NCI-H524 treated with DMSO at 0.1 percent for 48 hours (cell line): ENCODE data around the gene ZHX3.
A peak's percentile ranks its signal among the peaks of the same experiment; 100 is the strongest.

ENCODE experiments used
- DNase-seq: peaks from one replicate; lab custom pipeline; 2025; lab: John Stamatoyannopoulos, UW

ZHX3 gene

DNA sequence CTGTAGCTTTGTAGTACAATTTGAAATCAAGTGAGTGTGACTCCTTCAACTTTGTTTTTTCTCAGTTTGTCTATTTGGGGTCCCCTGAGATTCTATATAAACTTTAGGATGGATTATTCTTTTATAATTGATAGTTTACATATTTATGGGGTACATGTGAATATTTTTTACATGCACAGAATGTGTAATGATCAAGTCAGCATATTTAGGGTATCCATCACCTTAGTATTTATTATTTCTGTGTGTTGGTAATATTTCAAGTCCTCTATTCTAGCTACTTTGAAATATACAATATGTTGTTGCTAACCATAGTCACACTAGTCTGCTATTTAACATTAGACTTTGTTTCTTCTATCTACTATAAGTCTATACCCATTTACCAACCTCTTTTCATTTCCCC is 129.9 kb downstream of the ZHX3 start:
- DNase-seq: no peak

DNA sequence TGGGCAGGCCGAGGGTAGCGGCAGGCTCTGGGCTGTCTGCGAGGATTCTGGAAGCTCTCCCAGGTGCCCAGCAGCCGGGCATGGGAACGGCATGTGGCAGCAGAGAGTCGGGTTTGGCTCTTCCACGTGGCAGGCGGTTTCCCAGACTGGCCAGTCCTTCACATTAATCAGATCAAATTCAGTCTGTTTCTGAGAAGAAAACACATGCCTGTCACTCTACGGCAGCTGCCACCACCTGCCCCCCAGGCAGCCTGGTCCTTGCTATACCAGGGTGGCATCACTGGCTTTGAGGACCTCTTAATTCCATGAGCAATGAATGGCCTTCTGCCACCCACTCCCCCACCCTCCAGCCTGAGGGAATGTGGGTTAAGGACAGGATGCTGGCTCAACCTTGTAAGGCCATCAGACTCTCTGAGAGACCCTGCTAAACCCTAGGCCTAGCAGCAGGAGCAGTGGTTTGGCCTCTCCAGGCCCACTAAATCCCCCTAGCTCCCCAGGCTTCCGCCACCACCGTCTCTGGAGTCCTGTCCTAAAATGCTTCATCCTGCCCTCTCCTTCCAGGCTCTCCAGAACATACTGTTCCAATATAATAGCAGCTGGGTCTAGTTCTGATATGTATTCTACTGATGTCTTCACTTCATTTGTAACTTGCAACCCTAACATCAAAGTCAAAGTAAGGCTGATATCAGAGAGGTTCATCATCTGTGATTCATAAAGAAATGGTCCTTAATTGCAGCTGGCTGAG is 132.3 kb downstream of the ZHX3 start:
- peak; percentile 83 for DNase-seq

DNA sequence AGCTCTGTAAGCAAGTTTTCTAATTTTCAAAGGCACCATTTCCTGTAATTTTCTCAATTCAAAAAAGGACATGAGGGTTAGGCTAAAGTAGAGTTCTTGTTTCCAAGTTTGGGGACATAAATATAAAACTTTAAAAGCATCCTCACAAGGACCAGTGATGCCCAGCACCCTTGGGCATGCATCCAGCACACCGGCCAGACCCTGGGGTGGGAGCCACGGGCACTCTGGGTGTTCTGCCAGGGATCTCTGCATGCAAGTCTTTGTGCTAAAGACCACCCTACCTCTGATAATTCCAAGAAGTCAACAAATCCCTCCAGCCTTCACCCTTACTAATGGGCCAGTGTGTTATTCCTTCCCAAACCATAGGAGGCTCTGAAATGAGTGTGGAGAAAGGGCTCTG is 133.7 kb downstream of the ZHX3 start:
- no peak for DNase-seq

GRCh38 chr20:41183391-41183790 is 134.1 kb downstream of the ZHX3 start:
- DNase-seq: no peak

- DNase-seq: no peak
These were observed 135.0 kb downstream of the ZHX3 start for GRCh38 chr20:41182296-41183212.

GRCh38 chr20:41181567-41181966 is 136.0 kb downstream of the ZHX3 start:
- DNase-seq: no peak

- no peak for DNase-seq
These were observed 136.8 kb downstream of the ZHX3 start for GRCh38 chr20:41180599-41181333.

GRCh38 chr20:41179961-41180360 is 137.6 kb downstream of the ZHX3 start:
- no peak for DNase-seq

DNA sequence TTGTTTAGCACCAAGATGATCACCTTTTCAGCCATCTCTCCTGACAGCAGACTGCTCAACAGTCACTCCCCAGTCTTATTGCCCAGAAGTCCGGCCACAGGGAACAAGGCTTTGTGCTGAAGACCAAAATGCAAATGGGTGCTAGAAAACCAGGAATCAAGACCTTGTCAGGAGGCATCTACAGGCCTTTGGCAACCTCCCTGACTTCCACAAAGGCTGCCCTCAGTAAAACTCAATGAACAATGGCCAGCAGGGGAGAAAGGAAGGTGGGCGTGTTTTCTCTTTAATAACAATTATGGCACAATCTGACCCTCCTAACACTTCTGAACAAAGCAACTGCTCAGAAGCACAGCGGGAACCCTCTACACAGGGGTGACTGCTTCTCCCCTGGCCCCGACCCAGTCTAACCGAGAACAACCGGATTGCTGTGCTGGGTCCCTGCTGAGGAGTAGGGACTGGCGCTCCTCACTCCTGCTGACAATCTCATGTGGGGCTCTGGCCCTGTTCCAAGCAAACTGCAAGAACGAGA is 138.6 kb downstream of the ZHX3 start:
- no peak for DNase-seq

DNA sequence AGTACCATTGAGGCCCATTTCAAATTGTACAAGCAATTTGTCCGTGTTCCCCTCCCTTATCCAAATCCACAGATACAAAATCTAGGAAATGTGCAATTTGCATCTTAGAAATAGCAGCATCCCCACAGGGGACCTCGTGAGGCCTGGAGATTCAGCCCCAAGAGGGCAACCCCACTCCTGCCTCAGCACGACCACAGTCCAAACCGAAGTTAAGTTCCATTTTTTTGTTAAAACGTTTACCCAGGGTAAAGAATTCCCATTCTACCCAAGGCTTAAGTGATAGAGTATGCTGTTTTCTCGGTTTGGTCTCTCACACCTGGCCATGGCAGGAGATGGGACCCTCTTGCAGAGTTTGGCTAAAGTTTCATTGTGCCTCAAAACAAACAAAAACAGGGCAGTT is 139.0 kb downstream of the ZHX3 start:
- no peak for DNase-seq

GRCh38 chr20:41177636-41178035 is 139.9 kb downstream of the ZHX3 start:
- DNase-seq: no peak

DNA sequence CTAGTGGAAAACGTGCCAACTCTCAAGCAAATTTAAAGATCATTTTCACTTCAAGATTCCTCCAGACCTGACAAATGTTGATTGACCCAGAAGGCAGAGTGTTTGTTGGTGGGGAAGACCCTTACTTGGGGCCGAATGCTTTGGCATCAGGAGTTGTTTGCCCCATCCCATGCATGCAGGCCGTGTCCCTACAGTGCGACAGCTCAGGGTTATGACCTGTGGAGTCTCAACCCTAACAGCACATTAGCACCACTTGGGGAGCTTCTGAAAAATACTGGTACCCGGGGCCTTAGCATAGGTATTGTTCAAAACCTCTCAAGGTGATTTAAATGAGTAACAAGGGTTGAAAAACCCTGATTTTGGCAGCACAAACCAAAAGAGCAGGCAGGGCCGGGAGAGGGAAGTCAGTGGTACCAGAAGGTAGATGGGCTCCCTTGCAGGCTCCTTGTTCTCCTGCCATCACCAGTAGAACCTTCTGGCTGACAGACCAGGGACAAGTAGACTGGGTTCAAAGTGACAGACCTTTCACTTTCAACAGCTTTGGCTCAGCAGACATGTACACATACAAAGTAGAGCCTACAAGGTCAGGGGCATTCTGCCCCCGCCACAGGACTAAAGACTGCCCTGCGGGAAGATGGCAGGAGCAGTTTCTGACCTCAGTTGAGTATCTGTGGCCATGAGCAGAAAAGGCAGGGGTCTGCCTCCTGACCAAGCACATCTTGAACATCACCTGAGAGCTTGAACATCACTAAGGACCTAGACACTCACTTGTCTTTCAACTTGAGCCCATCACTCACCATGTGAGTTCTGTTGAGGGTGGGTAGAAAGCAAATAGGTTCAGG is 140.6 kb downstream of the ZHX3 start:
- no peak for DNase-seq

- no peak for DNase-seq
These were observed 141.7 kb downstream of the ZHX3 start for GRCh38 chr20:41175727-41176330.

GRCh38 chr20:41175201-41175651 is 142.3 kb downstream of the ZHX3 start:
- no peak for DNase-seq

DNA sequence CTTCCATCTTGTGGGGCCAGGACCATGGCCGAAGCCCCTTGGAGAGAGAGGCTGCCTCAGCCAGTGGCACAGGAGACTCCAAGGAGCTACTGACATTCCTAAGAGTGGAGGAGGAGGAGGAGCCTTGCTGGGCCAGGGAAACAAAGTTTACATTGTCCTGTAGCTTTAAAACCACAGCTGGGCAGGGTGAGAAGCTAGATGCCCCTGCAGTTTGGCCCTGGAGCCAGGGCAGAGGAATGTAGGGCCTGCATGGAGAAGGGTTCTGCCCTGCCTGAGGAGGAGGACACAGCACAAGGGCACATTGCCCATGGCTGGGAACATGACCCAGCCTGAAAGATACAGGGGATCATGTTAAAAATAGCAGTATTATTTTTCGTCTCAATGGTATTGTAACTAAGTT is 142.7 kb downstream of the ZHX3 start:
- DNase-seq: no peak

- DNase-seq: no peak
These were observed 143.2 kb downstream of the ZHX3 start for GRCh38 chr20:41174373-41174772.

GRCh38 chr20:41173791-41174341 is 143.7 kb downstream of the ZHX3 start:
- no peak for DNase-seq

DNA sequence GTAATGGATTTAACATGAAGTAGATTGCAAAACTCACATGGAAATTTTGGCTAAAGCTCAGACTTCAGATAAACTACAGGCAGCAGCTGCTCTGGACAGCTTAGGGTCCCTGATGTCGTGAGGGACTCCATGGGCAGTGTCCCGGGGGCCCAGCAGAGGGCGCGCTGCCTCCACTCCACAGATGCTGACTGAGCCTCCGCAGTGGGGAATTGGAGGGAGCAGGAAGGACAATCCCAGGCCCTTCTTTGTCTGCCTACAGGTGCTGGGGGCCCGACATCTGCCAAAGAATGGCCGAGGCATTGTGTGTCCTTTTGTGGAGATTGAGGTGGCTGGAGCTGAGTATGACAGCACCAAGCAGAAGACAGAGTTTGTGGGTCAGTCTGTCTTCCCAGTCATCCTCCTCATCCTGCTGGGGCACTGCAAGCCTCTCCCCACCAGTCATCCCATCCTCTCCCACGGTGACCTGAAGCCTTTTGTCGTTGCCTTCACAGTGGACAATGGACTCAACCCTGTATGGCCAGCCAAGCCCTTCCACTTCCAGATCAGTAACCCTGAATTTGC is 144.3 kb downstream of the ZHX3 start:
- no peak for DNase-seq

DNA sequence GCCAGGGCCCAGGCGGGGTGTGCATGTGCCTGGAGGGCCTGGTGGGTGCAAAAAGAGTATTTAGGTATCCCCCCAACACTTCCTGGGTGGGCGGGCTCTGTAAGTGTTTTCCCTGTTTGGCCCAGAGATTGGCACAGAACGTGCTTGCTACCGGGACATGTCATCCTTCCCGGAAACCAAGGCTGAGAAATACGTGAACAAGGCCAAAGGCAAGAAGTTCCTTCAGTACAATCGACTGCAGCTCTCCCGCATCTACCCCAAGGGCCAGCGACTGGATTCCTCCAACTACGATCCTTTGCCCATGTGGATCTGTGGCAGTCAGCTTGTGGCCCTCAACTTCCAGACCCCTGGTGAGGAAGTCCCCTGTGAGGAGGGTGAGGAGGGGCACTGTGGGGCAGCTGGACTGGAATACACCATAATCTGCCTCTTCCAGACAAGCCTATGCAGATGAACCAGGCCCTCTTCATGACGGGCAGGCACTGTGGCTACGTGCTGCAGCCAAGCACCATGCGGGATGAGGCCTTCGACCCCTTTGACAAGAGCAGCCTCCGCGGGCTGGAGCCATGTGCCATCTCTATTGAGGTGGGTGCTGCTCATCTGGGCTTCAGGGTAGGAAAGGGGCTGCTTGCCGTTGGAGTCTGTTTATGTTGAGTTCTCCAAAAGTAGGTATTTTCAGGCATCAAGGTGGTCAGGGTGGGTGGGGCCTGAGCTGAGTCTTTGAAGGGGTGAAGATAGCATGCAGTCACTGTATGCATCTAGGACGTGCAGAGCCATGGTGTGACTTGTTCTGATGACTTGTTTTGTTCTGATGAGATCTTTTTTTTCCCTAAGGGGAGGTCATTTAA is 145.0 kb downstream of the ZHX3 start:
- DNase-seq: no peak
